ENCODE results near the gene DBI.
A peak's percentile ranks its signal among the peaks of the same experiment; 100 is the strongest.
"Not testable (repeated sequence)": the region's sequence is repeated elsewhere in the genome, so short reads cannot be mapped to it uniquely, and the experiment has no call there.

DBI gene

GRCh38 chr2:119402106-119402505 lies 35.3 kb downstream of the DBI start:
- no peak for DNase-seq (ENCODE audit: low read depth)

GRCh38 chr2:119402645-119403560 lies 36.1 kb downstream of the DBI start:
- no peak for DNase-seq (ENCODE audit: low read depth)

- not testable (repeated sequence) for DNase-seq (ENCODE audit: low read depth)
Observed at GRCh38 chr2:119403618-119404017, 36.8 kb downstream of the DBI start.

DNA sequence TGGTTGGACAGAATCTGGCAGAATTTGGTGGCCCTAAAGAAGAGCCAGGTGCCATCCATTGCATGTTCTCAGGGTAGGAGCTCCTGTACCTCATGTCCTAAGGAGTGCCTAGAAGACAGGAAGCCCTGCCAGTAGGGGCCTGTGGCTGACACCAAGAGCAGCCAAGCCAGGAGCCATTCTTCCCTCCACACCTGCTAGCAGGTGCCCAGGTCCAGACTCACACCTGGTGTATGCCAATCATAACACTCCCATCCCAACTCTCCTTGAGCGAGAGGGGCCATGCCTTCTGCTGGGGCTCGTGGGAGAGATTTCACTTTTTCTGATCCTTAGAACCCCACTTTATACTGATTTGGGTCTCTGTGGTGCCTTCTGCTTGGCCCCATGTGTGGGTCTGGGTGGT lies 38.4 kb downstream of the DBI start:
- no peak for DNase-seq (ENCODE audit: low read depth)

GRCh38 chr2:119407430-119408220 lies 40.8 kb downstream of the DBI start:
- DNase-seq (ENCODE audit: low read depth), result peak; percentile 6

GRCh38 chr2:119408221-119408619 lies 41.4 kb downstream of the DBI start:
- no peak for DNase-seq (ENCODE audit: low read depth)

DNA sequence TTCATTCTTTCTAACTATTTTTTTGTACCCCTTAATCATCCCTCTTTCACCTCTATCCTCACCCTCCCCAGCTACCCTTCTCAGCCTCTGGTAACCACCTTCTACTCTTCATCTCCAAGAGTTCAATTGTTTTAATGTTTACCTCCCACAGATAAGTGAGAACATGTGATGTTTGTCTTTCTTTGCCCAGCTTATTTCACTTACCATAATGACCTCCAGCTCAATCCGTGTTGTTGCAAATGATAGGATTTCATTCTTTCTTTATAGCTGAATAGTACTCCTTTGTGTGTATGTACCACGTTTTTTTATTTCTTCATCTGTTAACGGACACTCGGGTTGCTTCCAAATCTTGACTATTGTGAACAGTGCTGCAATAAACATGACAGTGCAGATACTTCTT lies 42.7 kb downstream of the DBI start:
- no peak for DNase-seq (ENCODE audit: low read depth)

DNA sequence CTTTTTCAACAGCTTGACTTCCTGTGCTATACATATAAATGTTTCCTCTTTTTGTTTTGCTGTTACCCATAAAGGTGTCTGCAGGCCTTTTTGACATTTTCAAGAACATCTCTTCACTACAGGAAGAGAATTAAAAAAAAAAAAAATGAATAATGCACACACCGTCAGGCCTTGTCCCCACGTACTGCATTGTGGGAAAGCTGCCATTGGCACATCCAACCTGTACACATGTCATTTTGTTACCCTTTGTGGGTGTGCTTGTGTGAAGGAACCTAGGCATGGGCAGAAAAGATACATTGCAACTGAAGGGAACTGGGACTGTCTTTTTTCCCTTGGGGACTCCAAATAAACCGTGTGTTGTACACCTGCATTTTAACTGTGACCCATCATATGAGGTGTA lies 48.1 kb downstream of the DBI start:
- DNase-seq (ENCODE audit: low read depth), result no peak

DNA sequence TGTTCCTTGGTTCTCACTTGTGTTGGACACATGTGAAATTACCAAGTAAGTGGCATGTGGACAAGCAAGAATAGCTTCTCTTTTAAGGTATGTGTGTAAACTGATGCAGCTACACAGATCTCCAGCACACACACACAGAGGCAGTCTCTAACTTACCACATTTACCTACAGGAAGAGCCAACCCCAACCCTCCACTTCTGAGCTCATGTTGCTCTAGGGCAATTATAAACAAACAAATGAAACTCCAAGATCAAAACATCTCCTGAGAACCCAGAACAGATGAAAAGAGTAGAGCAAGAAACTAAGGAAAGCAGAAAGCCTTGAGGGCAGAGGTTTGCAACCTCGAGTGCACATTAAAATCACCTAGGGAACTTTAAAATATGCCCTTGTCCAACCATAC lies 48.9 kb downstream of the DBI start:
- no peak for DNase-seq (ENCODE audit: low read depth)

- DNase-seq (ENCODE audit: low read depth), result no peak
Observed at GRCh38 chr2:119416299-119416923, 49.6 kb downstream of the DBI start.

GRCh38 chr2:119417908-119418307 lies 51.1 kb downstream of the DBI start:
- DNase-seq (ENCODE audit: low read depth), result no peak

DNA sequence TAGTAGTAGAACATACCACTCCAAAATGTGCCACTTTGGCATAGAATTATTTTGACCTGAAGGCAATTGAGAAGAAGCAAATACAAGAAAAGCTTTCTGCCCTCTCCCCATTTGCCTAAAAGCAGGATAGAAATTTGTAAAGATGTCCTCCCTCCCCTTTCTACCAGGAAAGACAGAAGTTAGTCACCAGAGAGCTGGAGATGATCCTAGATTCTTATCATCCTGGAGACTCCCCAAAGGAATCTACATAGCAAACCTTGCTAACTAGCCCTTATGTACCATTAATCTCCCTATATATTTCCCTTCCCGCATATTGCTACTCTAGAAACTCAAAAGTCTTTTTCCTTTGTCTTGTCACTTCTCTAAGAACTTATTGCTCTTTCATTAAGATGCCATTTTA lies 52.3 kb downstream of the DBI start:
- no peak for DNase-seq (ENCODE audit: low read depth)

DNA sequence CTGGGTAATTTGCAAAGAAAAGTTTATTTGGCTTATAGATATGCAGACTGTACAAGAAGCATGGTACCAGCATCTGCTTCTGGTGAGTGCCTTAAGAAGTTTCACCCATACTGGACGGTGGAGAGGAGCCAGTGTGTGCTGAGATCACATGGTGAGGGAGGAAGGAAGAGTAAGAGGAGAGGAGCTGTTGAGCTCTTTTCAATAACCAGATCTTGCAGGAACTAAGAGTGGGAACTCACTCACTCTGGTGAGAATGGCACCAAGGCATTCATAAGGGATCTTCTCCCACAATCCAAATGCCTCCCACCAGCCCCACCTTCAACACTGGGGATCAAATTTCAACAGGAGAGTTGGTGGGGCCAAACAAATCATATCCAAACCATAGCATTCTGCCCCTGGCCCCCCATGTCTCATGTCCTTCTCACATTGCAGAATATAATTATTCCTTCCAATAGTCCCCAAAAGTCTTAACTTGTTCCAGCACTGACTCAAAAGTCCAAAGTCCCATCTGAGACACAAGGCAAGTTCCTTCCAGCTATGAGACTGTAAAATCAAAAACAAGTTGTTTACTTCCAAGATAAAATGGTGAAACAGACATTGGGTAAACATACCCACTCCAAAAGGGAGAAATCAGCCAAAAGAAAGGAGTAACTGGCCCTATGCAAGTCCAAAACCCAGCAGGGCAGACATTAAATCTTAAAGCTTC lies 53.2 kb downstream of the DBI start:
- DNase-seq (ENCODE audit: low read depth), result no peak

DNA sequence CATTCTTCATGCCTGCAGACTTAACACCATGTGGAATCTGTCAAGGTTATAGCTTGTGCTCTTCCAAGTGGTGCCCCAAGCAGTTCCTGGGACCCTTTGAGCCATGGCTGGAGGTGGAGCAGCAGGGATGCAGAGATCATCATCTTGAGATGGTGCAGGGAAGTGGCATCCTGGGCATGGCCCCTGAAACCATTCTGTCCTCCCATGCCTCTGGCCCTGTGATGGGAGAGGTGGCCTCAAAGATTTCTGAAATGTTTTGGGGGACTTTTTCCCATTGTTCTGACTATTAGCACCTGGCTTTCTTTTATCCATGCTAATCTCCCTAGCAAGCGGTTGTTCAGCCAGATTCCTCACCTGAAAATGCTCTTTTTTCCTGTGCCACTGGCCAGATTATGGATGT lies 54.5 kb downstream of the DBI start:
- DNase-seq (ENCODE audit: low read depth), result no peak

DNA sequence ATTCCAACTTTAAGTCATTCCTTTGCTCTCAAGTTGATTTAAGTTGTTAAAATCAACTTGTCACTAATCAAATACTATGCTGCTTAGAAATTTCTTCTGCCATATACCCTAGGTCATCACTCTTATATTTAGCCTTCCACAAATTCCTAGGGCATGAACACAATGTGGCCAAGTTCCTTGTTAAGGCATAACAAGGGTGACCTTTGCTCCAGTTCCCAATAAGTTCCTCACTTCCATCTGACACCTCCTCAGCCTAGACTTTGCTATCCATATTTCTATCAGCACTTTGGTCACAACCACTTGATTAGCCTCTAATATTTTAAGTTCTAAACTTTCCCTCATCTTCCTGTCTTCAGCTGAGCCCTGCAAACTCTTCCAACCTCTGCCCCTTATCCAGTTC lies 55.0 kb downstream of the DBI start:
- no peak for DNase-seq (ENCODE audit: low read depth)
